ENCODE results near the gene PHLDB1.
"Not testable (repeated sequence)": the region's sequence is repeated elsewhere in the genome, so short reads cannot be mapped to it uniquely, and the experiment has no call there.

The PHLDB1 gene

DNA sequence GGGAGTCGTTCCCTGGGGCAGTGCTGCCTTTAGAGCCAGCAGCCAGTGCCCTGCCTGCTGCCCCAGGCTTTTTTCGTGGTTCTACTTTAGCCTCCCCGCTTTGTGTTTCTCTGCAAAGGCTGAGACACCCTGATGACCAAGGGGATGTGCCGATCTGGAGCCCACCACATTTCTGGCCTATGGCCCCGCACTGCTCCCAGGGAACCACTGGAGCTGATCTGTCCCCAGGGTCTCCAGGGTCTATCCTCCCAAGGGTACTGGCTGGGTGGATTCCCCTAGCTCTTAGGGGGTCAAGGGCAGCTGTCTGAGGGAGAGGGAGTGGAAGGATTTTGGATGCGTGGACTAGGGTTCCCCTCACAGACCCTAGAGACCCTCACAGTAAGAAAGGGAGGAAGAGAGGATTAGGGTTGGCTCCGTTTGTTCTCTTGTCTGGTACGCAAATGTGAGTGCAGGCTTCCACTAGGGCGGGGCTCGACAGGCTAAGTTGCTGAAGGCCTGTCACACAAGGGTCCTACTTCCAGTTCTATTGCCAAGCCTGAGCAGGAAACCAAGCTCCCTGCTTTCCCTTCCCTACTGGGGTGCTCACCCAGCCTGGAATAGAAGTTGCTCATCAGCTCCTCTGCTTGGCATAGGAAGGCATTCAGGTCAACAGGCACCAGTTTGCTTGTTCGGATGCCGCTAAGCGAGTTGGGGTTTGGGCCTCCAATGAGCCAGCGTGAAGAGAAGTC lies 52.7 kb downstream of the PHLDB1 start:
- no peak for DNase-seq

DNA sequence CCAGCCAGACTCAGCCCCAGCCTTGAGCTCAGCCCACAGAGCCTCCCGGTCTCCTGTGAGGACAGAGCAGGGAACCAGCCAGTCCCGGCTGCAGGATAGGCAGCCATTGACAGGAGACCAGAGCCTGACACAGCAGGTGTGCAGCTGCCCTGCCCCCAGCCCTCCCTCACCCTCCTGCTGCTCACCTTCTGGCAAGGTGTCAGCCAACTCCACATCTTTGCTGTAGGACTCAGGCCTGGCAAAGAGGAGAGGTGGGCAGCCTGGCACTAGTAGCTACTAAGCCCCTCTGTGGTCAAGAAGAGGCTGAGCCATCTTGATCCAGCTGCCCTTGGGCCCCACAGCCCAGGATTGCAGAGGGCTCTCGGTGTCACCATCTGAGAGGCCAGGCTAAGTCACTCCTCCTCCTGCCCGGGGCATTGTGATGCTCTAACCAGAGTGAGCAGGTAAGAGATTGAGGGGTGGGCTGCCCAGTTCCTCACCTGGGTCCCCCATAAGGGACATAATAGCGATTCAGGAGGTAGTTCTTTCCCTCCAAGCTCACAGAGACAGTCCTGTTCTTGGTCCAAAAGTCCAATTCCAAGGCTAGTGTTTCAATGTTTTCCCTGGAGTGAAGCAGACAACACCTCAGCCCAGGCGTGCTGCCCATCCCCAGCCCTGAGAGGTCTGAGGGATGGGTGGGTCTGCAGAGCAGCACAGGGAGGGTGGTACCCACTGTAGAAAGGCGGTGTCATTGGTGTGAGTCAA lies 53.4 kb downstream of the PHLDB1 start:
- DNase-seq = no peak

DNA sequence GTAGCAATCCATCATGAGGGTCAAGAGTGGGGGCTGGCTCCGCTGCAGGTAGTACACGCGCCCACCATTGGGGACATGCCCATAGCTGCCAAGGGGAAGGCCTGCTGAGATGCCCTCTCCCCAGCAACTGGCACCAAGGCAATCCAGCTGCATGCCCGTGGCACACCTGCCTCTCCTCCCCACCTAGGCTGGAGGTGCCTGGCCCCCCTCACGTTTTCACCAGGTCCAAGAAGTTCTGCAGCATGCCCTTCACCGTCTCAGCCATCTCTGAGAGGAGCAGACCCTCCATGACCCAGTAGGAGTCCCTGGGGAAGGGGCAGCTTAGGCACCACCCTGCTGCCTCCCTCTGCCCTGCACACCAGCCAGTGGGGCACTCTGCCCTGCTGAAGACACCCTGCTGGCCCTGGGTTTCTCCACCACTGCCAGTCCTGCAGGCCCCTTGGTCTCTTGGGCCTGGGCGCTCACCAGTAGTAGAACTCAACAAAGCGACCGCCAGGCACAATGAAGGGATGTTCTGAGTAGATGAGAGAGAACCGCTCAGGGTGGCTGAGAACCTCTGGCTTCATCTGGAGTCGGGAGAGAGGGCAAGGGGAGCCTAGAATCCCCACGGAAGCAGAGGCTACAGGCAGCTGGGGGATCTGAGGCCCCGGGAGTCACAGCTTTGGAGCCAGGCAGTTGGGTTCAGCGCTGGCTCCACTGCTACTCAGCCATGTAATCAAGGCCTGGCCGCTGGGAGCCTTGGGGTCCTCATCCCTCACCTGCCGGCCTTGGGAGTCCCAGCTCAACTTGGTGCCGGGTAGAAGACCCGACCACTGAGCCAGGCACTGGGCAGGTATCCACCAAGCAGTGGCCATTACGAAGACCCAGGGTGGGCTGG lies 54.2 kb downstream of the PHLDB1 start:
- no peak for DNase-seq

DNA sequence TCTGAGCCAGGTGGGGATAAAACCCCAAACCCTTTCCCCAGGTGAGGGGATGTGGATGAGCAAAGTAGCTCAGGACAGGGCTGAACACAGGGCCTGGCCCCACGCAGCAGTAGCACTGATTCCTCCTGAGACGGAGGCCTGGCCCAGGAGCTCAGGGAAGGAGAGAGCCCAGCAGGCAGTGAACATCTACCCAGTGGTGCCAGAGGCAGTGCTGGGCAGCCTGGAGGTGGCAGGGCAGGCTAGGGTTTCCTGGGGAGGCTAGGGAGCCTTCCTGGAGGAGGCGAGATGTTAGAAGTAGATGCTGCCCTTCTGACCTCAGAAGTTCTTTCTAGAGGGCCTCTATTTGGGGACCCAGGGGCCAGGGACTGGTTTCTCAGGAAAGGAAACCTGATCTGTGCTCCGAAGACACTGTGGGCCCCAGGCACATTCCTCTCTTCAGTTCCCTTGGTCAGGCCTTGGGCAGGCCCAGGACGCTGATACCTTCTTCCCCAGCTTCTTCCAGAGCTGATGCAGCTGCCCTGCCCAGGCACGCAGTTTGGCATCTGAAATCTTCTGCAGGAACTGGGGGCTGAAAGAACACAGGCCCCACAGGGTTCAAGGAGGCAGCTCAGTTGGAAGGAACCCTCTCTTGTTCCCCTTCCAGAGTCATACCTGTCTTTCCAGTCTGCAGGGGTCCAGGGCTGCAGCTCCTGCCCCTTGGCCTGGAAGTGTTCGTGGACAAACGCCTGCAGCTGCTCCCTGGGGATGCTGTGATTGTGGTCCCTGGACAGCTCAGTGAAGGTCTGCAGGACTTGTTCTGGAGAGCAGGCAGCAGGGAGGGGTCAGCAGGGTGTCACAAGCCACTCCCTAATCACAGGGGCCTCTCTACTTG lies 55.2 kb downstream of the PHLDB1 start:
- no peak for DNase-seq

DNA sequence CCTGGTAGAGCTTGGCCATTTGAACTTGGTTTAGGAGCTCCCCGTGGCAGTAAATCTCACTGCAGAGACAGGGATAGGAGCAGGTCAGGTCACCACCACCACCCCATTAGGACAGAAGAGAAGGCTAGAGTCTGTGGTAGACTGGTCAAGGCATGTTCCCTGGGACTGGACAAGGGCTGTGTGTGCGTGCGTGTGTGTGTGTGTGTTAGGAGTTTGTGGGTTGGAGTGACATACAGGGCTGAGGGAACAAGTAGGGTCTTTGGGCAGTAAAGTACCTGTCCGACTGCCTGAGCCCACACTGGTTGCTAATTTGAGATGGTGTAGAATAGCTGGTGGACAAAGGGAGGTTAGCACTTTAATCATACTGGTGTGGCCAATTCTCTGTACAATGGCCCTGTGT lies 56.0 kb downstream of the PHLDB1 start:
- DNase-seq = no peak

DNA sequence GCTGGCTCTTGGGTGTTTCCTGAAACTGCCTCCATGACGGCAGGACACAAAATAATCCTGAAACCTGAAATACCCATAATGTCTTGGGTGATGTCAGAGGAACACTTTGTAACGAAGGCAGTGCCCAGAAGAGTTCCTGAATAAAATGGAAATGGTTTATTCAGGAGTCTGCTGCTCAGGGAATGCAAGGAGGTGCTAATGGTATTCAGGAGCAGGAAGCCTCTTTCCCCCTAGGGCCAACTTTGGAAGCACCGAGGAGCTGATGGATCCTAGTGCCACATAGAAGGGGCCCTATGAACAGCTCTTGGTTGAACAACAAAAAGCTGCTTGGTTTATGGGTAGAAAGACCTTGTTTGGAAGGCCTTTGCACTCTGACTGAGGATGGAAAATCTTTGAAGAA lies 56.5 kb downstream of the PHLDB1 start:
- DNase-seq = no peak

DNA sequence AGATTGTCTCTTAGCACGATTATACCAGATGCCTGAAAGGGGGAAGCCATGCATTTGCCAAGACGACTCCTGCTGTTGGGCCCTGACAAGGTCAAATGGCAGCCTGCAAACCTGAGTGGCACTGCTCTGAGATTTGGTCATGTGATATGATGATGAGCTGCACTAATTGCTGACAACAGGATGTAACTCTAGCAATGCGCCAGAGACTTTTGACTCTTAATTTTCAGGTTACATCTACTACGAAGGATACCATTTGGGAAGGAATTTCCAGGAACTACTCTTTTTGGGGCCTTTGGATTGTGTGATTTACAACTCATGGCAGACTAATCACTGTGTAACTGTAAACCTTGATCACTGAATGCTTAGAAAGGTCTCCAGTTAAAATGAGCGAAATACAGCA lies 59.0 kb downstream of the PHLDB1 start:
- no peak for DNase-seq

DNA sequence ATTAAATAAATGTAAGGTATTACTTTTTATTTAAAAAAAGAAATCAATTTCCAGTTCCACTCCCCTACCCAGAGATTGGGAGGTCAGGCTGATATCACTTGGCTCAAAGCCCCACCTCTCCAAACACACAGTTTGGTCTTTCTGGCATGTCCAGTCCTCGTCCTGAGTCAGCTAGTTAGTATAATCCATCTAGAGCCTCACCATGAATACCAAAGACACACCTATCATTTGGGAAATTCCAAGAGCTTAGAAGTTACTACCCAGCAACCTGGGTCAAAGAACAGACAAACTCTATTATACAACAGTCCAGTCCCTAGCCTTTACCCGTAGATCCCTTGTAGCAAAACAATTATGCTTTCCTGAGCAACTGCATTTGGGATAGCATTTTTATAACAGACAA lies 62.6 kb downstream of the PHLDB1 start:
- DNase-seq = no peak

DNA sequence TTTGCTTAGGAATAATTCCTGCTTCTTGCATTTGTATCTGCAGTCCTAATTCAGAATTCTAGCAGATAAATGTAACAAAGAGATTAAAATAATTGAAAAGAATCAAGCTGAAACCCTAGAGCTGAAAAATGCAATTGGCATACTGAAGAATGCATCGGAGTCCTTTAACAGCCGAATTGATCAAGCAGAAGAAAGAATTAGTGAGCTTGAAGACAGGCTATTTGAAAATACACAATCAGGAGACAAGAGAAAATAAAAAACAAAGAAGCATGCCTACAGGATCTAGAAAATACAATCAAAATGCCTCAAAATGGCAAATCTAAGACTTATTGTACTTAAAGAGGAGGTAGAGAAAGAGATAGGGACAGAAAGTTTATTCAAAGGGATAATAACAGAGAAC lies 63.8 kb downstream of the PHLDB1 start:
- no peak for DNase-seq

DNA sequence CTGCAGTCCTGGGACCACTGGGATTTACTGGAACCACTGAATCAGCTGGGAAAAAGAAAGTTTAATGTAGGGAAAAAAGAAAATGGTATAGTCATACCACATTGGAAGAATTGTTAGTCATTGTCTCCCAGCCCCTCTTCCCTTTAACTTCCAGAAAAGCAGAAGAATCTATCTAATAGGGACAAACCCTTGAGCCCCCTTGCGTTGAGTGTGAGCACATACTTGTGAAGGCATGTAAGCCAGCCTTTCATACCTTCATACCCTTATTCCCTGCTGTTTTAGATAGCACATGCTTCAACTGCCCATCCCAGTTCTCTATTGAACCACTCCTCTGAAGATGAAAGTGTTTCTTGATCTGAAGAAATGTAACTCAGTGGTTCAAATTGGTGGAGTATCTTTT lies 65.4 kb downstream of the PHLDB1 start:
- no peak for DNase-seq

DNA sequence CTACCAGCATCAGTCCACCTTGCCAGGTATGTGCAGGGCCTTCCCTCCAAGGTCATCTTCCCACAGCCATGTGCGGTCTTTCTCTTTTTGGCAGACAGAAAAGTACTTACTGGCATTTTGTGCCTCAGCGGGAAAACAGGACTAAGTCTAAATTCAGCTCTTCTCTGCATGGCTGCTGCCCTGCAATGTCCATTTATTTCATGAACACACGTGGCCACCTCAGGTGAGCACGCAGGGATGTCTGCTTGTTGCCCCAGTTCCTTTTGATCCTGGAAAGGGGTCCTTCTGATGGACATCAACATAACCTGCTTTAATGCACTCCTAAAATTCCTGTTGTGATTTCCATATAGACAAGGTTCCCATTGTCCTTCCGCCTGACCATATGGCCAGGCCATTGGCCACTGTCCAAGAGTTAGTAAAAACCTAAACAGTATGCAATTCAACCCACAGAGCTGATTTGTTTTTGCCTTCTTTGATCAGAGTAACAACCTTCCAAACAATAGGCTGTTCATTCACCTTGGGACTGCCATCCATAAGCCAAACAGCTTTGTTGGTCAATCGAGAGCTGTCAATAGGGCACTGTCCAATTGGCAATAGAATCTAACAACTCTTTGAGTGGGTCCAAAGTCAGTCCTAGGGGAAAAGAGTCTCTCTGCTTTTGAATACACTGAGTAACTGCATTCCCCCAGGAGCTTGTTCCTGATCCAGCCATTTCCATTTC lies 66.1 kb downstream of the PHLDB1 start:
- no peak for DNase-seq

DNA sequence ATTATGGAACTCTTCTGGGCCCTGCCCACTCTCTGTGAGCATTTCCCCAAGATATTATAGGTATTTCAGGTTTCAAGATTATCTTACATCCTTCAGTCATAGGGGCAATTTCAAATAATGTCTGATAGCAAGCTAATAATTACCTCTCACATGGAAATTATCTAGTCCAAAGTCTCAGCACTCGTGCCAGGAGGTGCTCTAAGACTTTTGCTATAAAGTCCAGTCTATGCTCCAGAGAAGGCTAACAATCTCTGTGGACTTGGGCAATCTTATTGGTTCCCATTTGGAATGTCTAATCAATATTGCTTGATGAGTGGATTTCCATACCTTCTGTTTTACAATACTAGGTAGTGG lies 66.6 kb downstream of the PHLDB1 start:
- DNase-seq = no peak

DNA sequence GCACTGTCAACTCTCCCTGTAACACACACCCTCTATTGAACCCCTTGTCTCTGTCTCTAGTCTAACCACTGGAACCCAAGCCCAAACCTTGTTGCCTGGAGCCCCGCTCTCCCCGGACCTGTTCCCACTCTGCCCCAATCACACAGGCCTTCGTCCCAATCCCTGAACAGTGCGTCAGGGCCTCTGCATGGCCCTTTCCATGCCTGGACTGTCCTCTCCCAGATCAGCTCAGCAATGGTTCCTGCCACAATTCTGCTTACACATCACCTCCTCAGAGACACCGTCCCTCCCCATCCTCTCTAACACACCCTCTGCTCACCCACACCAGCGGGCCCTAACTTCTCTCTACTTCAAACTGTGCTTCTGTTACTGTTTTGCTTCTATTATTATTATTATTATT lies 70.6 kb downstream of the PHLDB1 start:
- DNase-seq = no peak

DNA sequence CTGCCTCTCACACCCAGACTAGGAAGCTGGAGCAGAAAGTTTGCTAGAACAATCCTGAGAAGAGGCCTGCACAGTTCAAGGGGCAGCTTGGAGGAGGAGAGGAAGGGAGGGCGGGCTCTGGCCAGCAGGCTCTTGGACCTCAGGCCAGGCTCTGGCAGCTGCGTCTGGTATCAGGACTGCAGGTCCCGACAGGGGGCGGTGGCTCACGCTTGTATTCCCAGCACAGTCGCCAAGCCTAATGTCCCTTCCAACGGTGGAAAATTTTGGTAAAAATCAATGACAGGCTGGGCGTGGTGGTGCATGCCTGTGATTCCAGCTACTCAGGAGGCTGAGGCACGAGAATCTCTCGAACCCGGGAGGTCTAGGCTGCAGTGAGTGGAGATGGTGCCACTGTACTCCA lies 71.5 kb downstream of the PHLDB1 start:
- DNase-seq = not testable (repeated sequence)

DNA sequence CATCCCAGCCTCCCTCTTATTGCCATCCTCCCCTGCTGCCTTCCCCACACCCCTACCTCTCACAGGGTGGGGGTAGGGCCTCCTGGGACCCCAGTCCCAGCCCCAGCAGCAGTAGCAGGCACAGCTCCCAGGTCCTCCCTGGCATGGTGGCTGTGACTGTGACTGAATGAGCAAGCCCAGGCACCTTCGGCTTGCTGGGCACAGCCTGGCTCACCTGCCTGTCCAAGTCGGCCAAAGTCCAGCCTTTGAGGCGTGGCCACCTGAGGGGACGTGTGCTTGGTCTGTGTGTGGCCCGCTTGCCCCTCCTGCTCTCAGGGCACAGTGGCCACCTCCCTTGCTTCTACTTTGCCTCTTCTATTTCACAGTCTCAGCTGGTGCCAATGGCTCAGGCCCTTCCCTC lies 72.1 kb downstream of the PHLDB1 start, which contains the start of gene TREH:
Gene TREH, minus strand, starts transcription at position 168 of the 400 bp plus-strand sequence. Its CDS starts 23 bp downstream, at position 145.
- DNase-seq = no peak

DNA sequence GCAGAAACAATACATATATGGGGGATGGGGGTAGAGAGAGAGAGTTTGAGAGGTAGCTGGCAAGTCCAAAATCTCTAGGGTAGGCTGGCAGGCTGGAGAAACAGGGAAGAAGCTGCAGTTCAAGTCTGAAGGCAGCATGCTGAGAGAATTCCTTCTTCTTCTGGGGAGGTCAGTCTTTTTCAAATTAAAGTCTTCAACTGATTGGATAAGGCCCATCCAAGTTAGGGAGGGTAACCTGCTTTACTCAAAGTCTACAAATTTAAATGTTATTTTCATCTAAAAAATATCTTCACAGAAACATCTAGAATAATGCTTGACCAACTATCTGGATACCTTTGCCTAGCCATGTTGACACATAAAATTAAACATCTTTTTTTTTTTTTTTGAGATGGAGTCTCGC lies 75.0 kb downstream of the PHLDB1 start:
- no peak for DNase-seq

DNA sequence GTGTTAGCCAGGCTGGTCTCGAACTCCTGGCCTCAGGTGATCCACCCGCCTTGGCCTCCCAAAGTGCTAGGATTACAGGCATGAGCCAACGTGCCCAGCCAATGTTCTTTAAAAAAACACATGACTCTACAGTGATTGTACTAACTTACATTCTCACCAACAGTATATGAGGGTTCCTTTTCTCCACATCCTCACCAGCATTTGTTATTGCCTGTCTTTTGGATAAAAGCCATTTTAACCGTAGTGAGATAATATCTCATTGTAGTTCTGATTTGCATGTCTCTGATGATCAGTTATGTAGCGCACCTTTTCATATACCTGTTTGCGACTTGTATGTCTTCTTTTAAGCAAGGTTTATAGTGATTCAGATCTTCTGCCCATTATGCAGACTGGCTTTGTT lies 75.5 kb downstream of the PHLDB1 start:
- DNase-seq = not testable (repeated sequence)

DNA sequence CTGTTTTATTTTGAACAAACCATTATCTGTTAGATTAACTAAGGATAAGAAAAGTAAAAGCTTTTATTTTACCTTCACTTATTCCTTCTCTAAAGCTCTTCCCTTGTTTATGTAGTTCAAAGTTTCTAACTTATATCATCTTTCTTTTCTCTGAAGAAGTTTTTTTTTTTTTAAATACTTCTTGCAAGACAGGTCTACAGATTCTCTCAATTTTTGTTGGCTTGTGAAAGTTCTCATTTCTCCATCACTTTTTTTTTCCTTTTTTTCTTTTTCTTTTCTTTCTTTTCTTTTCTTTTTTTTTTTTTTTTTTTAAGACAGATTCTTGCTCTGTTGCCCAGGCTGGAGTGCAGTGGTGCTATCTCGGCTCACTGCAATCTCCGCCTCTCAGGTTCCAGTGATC lies 76.8 kb downstream of the PHLDB1 start:
- no peak for DNase-seq

DNA sequence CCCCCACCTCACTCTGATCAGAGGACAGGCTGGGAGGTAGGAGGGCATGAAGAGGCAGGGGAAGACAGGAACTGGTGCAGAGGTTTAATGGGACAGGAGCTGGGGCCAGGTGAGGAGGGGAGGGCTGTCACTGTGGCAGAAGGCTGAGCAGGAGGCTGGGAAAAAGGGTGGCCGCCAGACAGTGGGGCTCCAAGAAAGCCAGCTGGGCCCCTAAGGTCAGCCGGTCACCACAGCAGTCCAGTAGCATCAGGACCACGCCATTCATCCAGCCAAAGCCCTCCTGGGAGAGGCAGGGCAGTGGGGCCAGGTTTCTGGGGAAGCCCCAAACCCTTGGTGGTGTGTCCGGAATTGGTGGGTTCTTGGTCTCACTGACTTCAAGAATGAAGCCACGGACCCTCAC lies 80.5 kb downstream of the PHLDB1 start:
- no peak for DNase-seq

DNA sequence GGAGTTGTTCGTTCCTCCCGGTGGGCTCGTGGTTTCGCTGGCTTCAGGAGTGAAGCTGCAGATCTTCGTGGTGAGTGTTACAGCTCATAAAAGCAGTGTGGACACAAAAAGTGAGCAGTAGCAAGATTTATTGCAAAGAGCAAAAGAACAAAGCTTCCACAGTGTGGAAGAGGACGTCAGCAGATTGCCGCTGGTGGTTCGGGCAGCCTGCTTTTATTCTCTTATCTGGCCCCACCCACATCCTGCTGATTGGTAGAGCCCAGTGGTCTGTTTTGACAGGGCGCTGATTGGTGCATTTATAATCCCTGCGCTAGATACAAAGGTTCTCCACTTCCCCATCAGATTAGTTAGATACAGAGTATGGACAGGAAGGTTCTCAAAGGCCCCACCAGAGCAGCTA lies 80.9 kb downstream of the PHLDB1 start:
- DNase-seq = not testable (repeated sequence)

DNA sequence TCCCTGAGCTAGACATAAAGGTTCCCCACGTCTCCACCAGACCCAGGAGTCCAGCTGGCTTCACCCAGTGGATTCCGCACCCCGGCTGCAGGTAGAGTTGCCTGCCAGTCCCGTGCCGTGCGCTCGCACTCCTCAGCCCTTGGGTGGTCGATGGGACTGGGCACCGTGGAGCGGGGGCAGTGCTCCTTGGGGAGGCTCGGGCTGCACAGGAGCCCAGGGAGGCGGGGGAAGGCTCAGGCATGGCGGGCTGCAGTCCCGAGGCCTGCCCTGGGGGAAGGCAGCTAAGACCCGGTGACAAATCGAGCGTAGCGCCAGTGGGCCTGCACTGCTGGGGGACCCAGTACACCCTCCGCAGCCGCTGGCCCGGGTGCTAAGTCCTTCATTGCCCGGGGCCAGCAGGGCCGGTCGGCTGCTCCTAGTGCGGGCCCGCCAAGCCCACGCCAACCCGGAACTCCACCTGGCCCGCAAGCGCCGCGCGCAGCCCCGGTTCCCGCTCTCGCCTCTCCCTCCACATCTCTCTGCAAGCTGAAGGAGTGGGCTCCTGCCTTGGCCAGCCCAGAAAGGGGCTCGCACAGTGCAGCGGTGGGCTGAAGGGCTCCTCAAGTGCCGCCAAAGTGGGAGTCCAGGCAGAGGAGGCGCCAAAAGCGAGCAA lies 81.6 kb downstream of the PHLDB1 start:
- DNase-seq = no peak

DNA sequence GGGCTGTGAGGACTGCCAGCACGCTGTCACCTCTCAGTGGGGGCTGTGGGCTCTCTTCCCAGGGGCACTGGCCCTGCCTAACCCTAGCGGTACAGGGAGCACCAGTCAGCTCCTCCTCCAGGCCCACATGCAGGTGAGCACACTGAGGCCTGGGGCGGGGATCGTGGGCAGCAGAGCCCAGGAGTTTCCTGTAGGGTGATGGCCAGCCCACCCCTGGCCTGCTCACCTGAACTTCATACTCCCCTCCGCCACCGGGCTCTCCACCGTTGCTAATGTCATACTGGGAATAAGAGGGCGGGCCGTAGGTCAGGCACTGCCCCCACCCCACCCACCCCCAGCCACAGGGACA lies 82.1 kb downstream of the PHLDB1 start:
- no peak for DNase-seq
